ENCODE measurements around the gene CLK1.

Gene CLK1

GRCh38 chr2:200847939-200848338 lies 16.5 kb downstream of the CLK1 start:
- Histone ChIP-seq H3K4me3 (ENCODE audit: low read length) (no peak overlapping the region), H3K36me3 (ENCODE audit: insufficient read depth, low read length) (peaks cover 27% of the 10 kb centered on the region), H3K4me1 (ENCODE audit: control insufficient read depth, insufficient read depth, low read length) (no peaks in the 10 kb centered on the region), H3K9ac (ENCODE audit: low read depth, low read length) (no peak overlapping the region), H3K9me3 (replicated peaks; ENCODE audit: low read length) (no peaks in the 10 kb centered on the region), H3K27me3 (ENCODE audit: control insufficient read depth, insufficient read depth, low read length) (no peaks in the 10 kb centered on the region), H3K4me2 (ENCODE audit: low read length) (no peak overlapping the region)

- Histone ChIP-seq H3K27me3 (ENCODE audit: control insufficient read depth, insufficient read depth, low read length) (no peaks in the 10 kb centered on the region), H3K9me3 (replicated peaks; ENCODE audit: low read length) (no peaks in the 10 kb centered on the region), H3K4me3 (ENCODE audit: low read length) (no peak overlapping the region), H3K4me2 (ENCODE audit: low read length) (no peak overlapping the region), H3K9ac (ENCODE audit: low read depth, low read length) (no peak overlapping the region), H3K36me3 (ENCODE audit: insufficient read depth, low read length) (peaks cover 20% of the 10 kb centered on the region), H3K4me1 (ENCODE audit: control insufficient read depth, insufficient read depth, low read length) (no peaks in the 10 kb centered on the region)
Measured at GRCh38 chr2:200847269-200847668, 17.2 kb downstream of the CLK1 start.

- Histone ChIP-seq H3K4me3 (ENCODE audit: low read length) (no peak overlapping the region), H3K9me3 (replicated peaks; ENCODE audit: low read length) (no peaks in the 10 kb centered on the region), H3K4me2 (ENCODE audit: low read length) (no peak overlapping the region), H3K9ac (ENCODE audit: low read depth, low read length) (no peak overlapping the region), H3K27me3 (ENCODE audit: control insufficient read depth, insufficient read depth, low read length) (no peaks in the 10 kb centered on the region), H3K36me3 (ENCODE audit: insufficient read depth, low read length) (peaks cover 5% of the 10 kb centered on the region), H3K4me1 (ENCODE audit: control insufficient read depth, insufficient read depth, low read length) (no peaks in the 10 kb centered on the region)
Measured at GRCh38 chr2:200845669-200846325, 18.7 kb downstream of the CLK1 start.

GRCh38 chr2:200845194-200845593 lies 19.3 kb downstream of the CLK1 start:
- no peaks in the 10 kb centered on the region for H3K27me3 ChIP-seq (ENCODE audit: control insufficient read depth, insufficient read depth, low read length)
- no peaks in the 10 kb centered on the region for H3K36me3 ChIP-seq (ENCODE audit: insufficient read depth, low read length)
- no peak overlapping the region for H3K4me2 ChIP-seq (ENCODE audit: low read length)
- no peak overlapping the region for H3K9ac ChIP-seq (ENCODE audit: low read depth, low read length)
- H3K4me1 ChIP-seq (ENCODE audit: control insufficient read depth, insufficient read depth, low read length): no peaks in the 10 kb centered on the region
- no peak overlapping the region for H3K4me3 ChIP-seq (ENCODE audit: low read length)
- H3K9me3 ChIP-seq (replicated peaks; ENCODE audit: low read length): no peaks in the 10 kb centered on the region

- Histone ChIP-seq H3K4me2 (ENCODE audit: low read length) (no peak overlapping the region), H3K4me1 (ENCODE audit: control insufficient read depth, insufficient read depth, low read length) (no peaks in the 10 kb centered on the region), H3K9ac (ENCODE audit: low read depth, low read length) (no peak overlapping the region), H3K36me3 (ENCODE audit: insufficient read depth, low read length) (no peaks in the 10 kb centered on the region), H3K27me3 (ENCODE audit: control insufficient read depth, insufficient read depth, low read length) (no peaks in the 10 kb centered on the region), H3K9me3 (replicated peaks; ENCODE audit: low read length) (no peaks in the 10 kb centered on the region), H3K4me3 (ENCODE audit: low read length) (no peak overlapping the region)
Measured at GRCh38 chr2:200843993-200844948, 20.2 kb downstream of the CLK1 start.

GRCh38 chr2:200839513-200839912 lies 24.9 kb downstream of the CLK1 start:
- Histone ChIP-seq H3K27me3 (ENCODE audit: control insufficient read depth, insufficient read depth, low read length) (no peaks in the 10 kb centered on the region), H3K9ac (ENCODE audit: low read depth, low read length) (no peak overlapping the region), H3K4me3 (ENCODE audit: low read length) (no peak overlapping the region), H3K9me3 (replicated peaks; ENCODE audit: low read length) (peaks cover 3% of the 10 kb centered on the region), H3K4me1 (ENCODE audit: control insufficient read depth, insufficient read depth, low read length) (no peaks in the 10 kb centered on the region), H3K4me2 (ENCODE audit: low read length) (no peak overlapping the region), H3K36me3 (ENCODE audit: insufficient read depth, low read length) (no peaks in the 10 kb centered on the region)

GRCh38 chr2:200834701-200835100 lies 29.8 kb downstream of the CLK1 start:
- Histone ChIP-seq H3K9ac (ENCODE audit: low read depth, low read length) (no peak overlapping the region), H3K27me3 (ENCODE audit: control insufficient read depth, insufficient read depth, low read length) (no peaks in the 10 kb centered on the region), H3K36me3 (ENCODE audit: insufficient read depth, low read length) (no peaks in the 10 kb centered on the region), H3K4me1 (ENCODE audit: control insufficient read depth, insufficient read depth, low read length) (no peaks in the 10 kb centered on the region), H3K4me2 (ENCODE audit: low read length) (no peak overlapping the region), H3K9me3 (replicated peaks; ENCODE audit: low read length) (peaks cover 3% of the 10 kb centered on the region), H3K4me3 (ENCODE audit: low read length) (no peak overlapping the region)

- Histone ChIP-seq H3K36me3 (ENCODE audit: insufficient read depth, low read length) (peaks cover 30% of the 10 kb centered on the region), H3K9me3 (replicated peaks; ENCODE audit: low read length) (no peaks in the 10 kb centered on the region), H3K4me1 (ENCODE audit: control insufficient read depth, insufficient read depth, low read length) (no peaks in the 10 kb centered on the region), H3K9ac (ENCODE audit: low read depth, low read length) (no peak overlapping the region), H3K27me3 (ENCODE audit: control insufficient read depth, insufficient read depth, low read length) (no peaks in the 10 kb centered on the region), H3K4me3 (ENCODE audit: low read length) (no peak overlapping the region), H3K4me2 (ENCODE audit: low read length) (no peak overlapping the region)
Measured at GRCh38 chr2:200829258-200829655, 35.2 kb downstream of the CLK1 start.

GRCh38 chr2:200828572-200829257 lies 35.7 kb downstream of the CLK1 start:
- Histone ChIP-seq H3K4me2 (ENCODE audit: low read length) (no peak overlapping the region), H3K9me3 (replicated peaks; ENCODE audit: low read length) (no peaks in the 10 kb centered on the region), H3K4me1 (ENCODE audit: control insufficient read depth, insufficient read depth, low read length) (no peaks in the 10 kb centered on the region), H3K4me3 (ENCODE audit: low read length) (no peak overlapping the region), H3K36me3 (ENCODE audit: insufficient read depth, low read length) (peaks cover 35% of the 10 kb centered on the region), H3K27me3 (ENCODE audit: control insufficient read depth, insufficient read depth, low read length) (no peaks in the 10 kb centered on the region), H3K9ac (ENCODE audit: low read depth, low read length) (no peak overlapping the region)

- no peaks in the 10 kb centered on the region for H3K9me3 ChIP-seq (replicated peaks; ENCODE audit: low read length)
- no peaks in the 10 kb centered on the region for H3K4me1 ChIP-seq (ENCODE audit: control insufficient read depth, insufficient read depth, low read length)
- H3K27me3 ChIP-seq (ENCODE audit: control insufficient read depth, insufficient read depth, low read length): no peaks in the 10 kb centered on the region
- no peak overlapping the region for H3K9ac ChIP-seq (ENCODE audit: low read depth, low read length)
- no peak overlapping the region for H3K4me3 ChIP-seq (ENCODE audit: low read length)
- peaks cover 35% of the 10 kb centered on the region for H3K36me3 ChIP-seq (ENCODE audit: insufficient read depth, low read length)
- no peak overlapping the region for H3K4me2 ChIP-seq (ENCODE audit: low read length)
Measured at GRCh38 chr2:200828104-200828503, 36.4 kb downstream of the CLK1 start.

GRCh38 chr2:200821686-200822245 lies 42.7 kb downstream of the CLK1 start:
- Histone ChIP-seq H3K9ac (ENCODE audit: low read depth, low read length) (no peak overlapping the region), H3K4me2 (ENCODE audit: low read length) (no peak overlapping the region), H3K27me3 (ENCODE audit: control insufficient read depth, insufficient read depth, low read length) (no peaks in the 10 kb centered on the region), H3K36me3 (ENCODE audit: insufficient read depth, low read length) (peaks cover 71% of the 10 kb centered on the region), H3K4me1 (ENCODE audit: control insufficient read depth, insufficient read depth, low read length) (no peaks in the 10 kb centered on the region), H3K9me3 (replicated peaks; ENCODE audit: low read length) (no peaks in the 10 kb centered on the region), H3K4me3 (ENCODE audit: low read length) (no peak overlapping the region)
